HG03025 (cell line): Measurements from ENCODE around the gene CTDSPL.
A peak's percentile ranks its signal among the peaks of the same experiment; 100 is the strongest.
"Not testable (repeated sequence)": the region's sequence is repeated elsewhere in the genome, so short reads cannot be mapped to it uniquely, and the experiment has no call there.

ENCODE experiments used
- ATAC-seq: cut with Tn5 transposase; IDR thresholded peaks from one replicate; pipeline ENCODE4 v1.9.1; 2021; ENCODE audit warnings: mild to moderate bottlenecking, moderate library complexity; ENCODE audit not compliant: unreplicated experiment, low FRiP score

Gene CTDSPL

DNA sequence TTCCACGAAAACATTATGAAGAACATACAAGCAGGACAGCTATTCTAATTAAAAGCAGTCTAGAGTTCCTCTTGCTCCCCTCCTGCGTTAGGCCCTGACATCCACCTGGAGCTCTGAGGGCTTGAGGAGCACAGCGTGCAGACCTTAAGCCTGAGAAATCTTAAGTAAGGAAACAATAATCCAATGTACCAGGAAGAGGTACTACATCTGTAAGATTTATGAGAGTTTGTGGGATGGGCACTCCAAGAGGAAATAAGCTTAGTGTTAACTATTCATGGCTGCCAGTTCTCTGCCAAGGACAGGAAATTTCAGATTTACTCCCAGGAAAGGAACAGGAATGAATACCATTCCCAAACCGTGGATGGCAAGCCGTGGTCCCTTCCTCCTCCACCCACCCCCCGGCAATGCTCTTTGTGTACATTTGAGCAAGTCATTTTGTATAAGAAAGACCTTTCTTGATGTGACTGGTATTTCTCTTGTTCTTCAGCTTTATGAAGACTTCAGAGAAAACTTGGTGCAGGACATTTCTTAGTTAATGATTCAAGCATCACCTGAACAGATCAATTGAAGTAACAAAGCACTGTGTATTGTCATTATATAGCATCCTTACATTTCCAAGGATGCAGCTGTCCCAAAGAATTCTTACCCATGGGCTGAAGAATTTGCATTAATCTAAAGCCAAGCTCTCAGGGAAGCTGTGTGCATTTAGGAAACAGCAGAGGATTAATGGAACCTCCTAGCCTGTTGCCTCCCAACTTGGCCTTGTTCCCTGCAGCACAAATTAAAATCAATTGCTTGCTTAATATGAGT is 100.1 kb downstream of the CTDSPL start:
- no peak for ATAC-seq

DNA sequence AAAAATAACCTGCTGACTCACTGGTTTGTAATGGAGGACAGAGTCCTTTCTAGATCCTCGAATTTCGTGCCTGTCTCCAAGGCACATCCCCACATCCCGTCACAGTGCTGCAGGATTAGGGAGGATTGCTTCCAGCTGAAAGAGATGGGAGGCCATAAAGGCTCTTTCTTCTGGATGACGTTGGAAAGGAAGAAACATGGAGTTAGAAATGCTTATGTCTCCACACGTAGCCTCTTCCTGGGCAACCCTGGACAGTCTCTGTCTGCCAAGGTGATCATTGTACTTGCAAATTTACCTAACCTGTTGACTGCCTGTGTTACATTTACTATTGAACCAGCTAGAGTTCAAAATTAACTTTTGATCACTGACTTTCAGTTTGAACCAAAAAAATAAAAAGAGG is 101.3 kb downstream of the CTDSPL start:
- no peak for ATAC-seq

- no peak for ATAC-seq
Measured at GRCh38 chr3:37963635-37964034, 102.0 kb downstream of the CTDSPL start.

DNA sequence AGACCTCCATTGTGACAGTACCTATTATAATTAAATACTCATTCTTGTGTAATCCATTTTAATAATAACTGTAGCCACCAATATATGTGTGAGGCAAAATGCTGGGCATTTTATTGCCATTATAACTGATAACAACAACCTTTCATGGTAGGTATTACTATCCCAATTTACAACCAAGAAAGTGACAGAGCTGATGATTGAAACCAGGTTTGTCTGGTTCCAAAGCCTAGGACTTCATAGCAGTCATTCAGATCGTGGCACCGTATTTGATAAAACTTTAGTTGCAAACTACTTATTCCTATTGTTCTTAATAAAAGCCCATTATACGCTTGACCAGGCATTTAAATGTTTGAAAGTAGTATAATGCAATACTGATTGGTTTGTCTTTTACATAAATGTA is 102.5 kb downstream of the CTDSPL start:
- no peak for ATAC-seq

GRCh38 chr3:37964716-37965115 is 103.0 kb downstream of the CTDSPL start:
- no peak for ATAC-seq

DNA sequence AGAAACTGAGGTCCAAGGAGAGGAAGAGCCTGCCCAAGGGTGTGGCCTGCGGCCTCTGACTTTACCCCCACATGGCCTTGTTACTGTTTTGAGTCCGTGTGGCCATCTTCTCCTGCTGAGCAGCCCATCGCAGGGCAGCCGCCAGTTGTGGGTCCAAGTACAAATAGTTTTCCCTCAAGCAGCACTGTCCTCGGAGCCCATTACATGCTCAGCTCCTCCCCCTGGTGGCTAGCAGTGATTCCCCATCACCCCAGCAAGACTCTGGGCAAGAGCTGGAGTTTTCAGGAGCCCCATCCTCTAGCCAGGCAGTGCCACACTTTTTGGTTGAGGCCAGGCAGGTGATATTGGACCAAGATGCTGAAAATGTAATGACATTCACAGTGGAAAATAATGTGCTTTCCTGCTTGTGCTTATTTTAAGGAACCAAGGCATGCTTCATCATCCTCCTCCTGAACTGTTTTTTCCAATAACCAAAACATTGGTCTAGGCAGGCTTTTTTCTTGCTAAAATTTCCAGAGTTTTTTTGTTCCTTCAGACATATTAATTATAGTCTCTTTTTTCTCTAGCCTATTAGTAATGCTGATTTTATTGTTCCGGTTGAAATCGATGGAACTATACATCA is 105.7 kb downstream of the CTDSPL start:
- ATAC-seq = peak; percentile 55

GRCh38 chr3:37968199-37968598 is 106.5 kb downstream of the CTDSPL start:
- no peak for ATAC-seq

DNA sequence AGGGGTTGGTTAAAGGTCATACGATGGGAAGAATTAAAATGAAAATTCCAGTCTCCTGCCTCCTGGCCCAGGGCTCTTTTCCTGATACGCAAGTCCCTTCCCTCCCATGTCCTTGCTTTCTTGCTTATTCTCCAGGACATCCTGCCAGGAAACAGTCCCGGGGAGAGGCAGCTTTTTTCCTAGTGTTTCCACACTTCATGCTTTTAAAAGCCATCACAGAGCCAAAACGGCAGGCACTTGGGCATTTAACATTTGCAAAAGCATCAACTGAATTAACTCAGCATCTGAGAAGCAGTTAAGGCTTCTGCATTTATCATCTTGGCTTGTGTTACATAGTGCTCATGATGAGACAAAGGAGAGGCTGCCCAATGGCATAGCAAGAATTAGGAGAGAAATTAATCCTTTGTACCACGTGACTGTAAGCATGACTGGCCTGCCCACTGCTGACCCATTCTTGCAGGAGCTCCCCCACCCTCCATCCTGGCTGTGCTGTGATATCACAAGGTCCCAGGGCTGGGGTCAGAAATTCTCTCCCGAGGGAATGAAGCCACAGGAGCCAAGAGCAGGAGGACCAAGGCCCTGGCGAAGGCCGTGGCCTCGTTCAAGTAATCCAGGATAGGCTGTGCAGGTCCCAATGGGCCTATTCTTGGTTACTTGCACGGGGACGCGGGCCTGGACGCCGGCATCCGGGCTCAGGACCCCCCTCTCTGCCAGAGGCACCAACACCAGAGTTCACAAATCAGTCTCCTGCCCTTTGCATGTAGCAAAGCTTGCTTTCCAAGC is 107.3 kb downstream of the CTDSPL start:
- no peak for ATAC-seq

DNA sequence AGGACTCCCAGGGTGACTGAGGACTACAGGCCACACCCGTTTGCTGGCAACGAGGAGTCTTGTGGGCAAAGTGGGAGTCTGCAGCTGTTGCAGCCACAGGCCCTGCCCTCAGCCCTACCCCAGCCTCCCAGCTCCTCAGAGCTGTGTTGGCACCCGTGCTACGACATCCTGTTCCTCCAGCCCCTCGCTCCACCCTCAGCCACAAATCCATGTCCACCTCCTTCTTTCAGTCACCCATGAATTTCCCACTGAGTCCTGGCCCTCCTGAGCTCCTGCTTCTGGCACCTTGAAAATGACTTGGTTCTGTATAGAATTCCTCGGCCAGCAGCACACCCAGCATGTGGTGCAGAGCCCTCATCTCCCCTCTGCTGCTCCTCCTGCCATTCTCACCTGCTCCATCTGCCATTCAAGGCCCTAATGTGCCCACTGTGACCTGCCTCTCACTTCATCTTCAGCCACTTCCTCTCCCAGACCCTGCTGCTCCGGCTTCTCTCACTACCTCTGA is 108.0 kb downstream of the CTDSPL start:
- no peak for ATAC-seq

DNA sequence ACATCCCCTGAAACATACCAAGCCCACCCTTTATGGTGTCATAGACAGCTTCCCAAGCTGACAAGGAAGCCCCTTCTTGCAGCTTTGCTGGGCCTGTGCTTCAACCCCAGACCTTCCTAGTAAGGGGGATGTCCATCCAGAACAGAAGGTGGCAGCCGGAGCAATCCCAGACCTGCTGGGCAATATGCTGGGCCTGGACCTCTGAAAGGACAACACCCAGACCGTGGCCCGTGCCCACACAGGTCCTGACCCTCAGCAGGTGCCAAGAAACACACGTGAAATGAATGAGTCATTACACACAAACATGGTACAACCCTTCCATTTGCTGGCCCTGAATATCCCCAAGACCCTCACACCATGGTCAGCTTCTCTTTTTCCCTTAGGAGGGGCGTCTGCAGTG is 109.1 kb downstream of the CTDSPL start:
- ATAC-seq = no peak

DNA sequence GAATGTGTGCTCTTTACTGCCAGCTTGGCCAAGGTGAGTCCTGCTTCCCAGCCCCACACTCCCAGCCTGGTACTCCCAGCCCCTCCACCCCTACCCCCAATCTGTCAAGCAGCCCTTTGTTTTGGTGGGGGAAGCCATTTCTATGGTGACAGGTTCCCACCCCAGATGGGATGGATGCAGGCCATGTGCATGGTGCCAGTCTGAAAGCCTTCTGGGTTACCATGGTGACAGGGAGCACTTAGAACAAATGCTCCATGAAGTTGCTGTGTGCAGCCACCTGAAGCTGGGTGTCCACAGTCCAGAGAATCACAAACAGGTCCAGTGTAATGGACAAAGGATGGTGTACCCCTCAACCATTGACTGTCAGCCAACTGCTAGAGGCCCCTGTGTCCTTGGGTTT is 109.8 kb downstream of the CTDSPL start:
- ATAC-seq = no peak

DNA sequence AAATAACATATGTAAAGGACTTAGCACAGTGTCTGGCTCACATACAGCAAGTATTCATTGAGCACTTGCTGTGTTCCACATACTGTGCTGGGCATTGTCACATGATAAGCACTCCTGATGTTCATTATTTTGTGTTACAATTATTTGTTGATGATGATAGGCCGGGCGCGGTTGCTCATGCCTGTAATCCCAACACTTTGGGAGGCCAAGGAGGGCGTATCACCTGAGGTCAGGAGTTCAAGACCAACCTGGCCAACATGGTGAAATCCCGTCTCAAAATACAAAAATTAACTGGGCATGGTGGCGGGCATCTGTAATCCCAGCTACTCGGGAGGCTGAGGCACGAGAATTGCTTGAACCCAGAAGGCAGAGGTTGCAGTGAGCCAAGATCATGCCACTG is 110.4 kb downstream of the CTDSPL start:
- not testable (repeated sequence) for ATAC-seq

DNA sequence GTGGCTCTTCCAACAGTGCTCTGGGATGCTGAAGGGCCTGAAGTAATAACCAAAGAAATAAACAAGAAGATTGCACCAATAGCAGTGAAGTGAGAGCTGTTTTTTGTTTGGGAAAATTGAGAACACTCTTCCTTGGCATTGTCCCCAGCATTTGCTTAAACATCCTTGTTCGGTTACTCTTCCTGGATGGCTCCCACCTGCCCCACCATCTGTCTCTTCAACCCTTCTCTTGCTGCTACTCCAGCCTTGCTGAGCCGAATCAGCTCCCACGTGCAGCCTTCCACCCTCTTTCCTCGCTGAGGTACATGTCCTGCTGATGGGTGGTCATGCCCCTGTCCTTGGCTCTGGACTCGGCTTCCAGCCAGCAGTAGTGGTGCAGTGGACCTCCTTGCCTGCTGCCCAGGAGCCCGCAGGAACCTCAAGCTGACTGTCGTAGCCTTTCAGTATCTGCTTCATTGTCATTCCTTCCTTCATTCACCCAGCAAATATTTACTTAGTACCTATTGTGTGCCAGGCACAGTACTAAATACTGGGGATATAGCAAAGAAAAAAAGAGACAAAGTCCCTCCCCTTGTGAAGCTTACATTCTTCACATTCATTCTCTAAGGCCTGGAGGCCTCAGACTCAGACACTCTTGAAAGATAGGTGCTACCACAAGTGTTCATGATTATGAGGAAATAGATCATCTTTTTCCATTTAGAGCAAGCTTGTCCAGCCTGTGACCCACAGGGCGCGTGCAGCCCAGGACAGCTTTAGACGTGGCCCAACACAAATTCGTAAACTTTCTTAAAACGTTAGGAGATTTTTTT is 111.8 kb downstream of the CTDSPL start:
- ATAC-seq = no peak

- peak; percentile 79 for ATAC-seq
Measured at GRCh38 chr3:37974121-37975083, 112.7 kb downstream of the CTDSPL start.

- no peak for ATAC-seq
Measured at GRCh38 chr3:37979541-37980461, 118.1 kb downstream of the CTDSPL start.

- no peak for ATAC-seq
Measured at GRCh38 chr3:37980462-37981347, 119.0 kb downstream of the CTDSPL start.

DNA sequence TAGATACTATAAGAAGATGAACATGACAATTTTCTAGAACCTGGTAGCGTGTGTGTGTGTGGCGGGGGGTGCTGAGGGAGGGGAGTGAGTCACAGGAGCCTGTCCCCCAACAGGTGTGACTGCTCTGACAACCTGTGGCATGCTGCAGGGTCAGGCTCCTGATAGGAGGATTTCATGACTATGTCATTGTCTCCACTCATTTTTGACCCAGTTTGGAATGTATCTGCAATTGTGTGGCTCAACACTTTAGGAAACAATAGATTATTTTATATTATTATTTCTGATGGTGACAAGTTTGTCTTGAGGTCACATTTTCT is 119.6 kb downstream of the CTDSPL start:
- no peak for ATAC-seq
